ENCODE data around the gene ST6GAL1.
"Not testable (repeated sequence)": the region's sequence is repeated elsewhere in the genome, so short reads cannot be mapped to it uniquely, and the experiment has no call there.

ST6GAL1 gene

GRCh38 chr3:186946756-186947375 lies 16.5 kb downstream of the ST6GAL1 start:
- no peak for DNase-seq

GRCh38 chr3:186949281-186949982 lies 19.1 kb downstream of the ST6GAL1 start:
- no peak for DNase-seq

- DNase-seq: no peak
Measured at GRCh38 chr3:186950402-186951093, 20.2 kb downstream of the ST6GAL1 start.

GRCh38 chr3:186951640-186952552 lies 21.6 kb downstream of the ST6GAL1 start:
- no peak for DNase-seq

GRCh38 chr3:186953011-186953487 lies 22.7 kb downstream of the ST6GAL1 start:
- no peak for DNase-seq

- DNase-seq: not testable (repeated sequence)
Measured at GRCh38 chr3:186953992-186954699, 23.8 kb downstream of the ST6GAL1 start.

- no peak for DNase-seq
Measured at GRCh38 chr3:186955898-186956696, 25.8 kb downstream of the ST6GAL1 start.

- DNase-seq: no peak
Measured at GRCh38 chr3:186959029-186959624, 28.8 kb downstream of the ST6GAL1 start.

- DNase-seq: no peak
Measured at GRCh38 chr3:186960347-186960746, 30.0 kb downstream of the ST6GAL1 start.

GRCh38 chr3:186962445-186962844 lies 32.1 kb downstream of the ST6GAL1 start:
- no peak for DNase-seq

GRCh38 chr3:186963636-186964035 lies 33.3 kb downstream of the ST6GAL1 start:
- no peak for DNase-seq

- DNase-seq: no peak
Measured at GRCh38 chr3:186964071-186964470, 33.7 kb downstream of the ST6GAL1 start.

- DNase-seq: no peak
Measured at GRCh38 chr3:186964616-186965015, 34.3 kb downstream of the ST6GAL1 start.

GRCh38 chr3:186965141-186965879 lies 35.0 kb downstream of the ST6GAL1 start:
- DNase-seq: no peak

GRCh38 chr3:186966406-186966805 lies 36.1 kb downstream of the ST6GAL1 start:
- no peak for DNase-seq

- DNase-seq: not testable (repeated sequence)
Measured at GRCh38 chr3:186967236-186967635, 36.9 kb downstream of the ST6GAL1 start.

GRCh38 chr3:186967686-186968085 lies 37.4 kb downstream of the ST6GAL1 start:
- DNase-seq: no peak

- DNase-seq: no peak
Measured at GRCh38 chr3:186969607-186970006, 39.3 kb downstream of the ST6GAL1 start.

- not testable (repeated sequence) for DNase-seq
Measured at GRCh38 chr3:186971106-186971505, 40.8 kb downstream of the ST6GAL1 start.

- DNase-seq: no peak
Measured at GRCh38 chr3:186971578-186971977, 41.3 kb downstream of the ST6GAL1 start.

Measured in activated CD8-positive, alpha-beta memory T cell treated with anti-CD3 and anti-CD28 coated beads, Interleukin-2, amount 50 U/mL, for 4 hours (primary cell).